GM21723 (cell line): ENCODE data around the gene HMCN1.

ENCODE experiments used
- ATAC-seq: cut with Tn5 transposase; IDR thresholded peaks from one replicate; pipeline ENCODE4 v1.9.1; 2021; ENCODE audit warnings: mild to moderate bottlenecking, moderate library complexity; ENCODE audit not compliant: unreplicated experiment

HMCN1 gene

DNA sequence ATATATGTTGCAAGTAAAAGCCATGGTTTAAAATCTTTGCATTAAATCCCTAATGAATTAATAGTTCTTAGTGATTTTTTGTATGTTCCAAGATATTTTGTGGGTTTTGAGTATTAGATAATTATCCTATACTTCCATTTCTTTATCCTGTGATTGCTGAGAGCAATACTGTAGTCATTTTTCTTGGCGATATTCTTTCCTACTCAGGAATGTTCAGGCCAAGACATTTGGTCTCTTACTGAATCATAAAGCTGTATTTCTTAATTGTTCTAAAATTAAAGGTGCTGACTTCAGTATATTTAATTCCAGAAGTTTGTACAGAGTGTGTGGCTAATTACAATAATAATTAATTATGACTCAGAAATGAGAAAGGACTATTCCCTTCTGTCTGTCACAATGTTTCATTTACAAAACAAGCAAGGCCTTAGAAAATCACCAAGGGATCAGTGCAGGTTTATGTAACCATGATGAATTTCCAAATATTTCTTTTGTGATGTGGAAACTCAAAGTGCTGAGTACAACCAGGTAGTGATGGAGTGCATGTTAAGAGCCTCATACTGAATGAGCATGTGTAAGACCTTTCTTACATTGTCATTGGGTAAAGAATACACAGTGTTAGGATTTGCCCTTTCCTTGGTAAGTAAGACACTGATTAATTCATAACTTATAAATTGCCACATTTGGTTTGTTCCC lies 161.2 kb downstream of the HMCN1 start:
- no peak for ATAC-seq

DNA sequence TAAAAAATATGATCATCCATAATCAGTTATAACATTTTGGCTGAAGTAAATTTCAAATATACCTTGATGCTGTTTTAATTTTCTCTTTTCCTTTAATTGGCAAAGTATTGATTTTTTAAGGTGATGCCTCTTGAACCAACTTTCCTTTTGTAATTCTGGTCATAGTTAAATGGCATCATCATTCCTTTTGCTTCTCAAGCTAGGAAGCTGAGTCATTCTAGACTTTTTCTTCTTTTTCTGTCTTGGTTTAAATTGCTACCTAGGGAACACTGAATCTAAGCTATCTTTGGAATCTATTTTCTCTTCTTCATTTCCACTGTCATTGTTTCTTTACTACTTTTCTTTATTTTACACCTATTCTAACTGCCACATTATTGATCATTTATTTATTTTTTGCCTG lies 162.7 kb downstream of the HMCN1 start:
- no peak for ATAC-seq

- no peak for ATAC-seq
These were observed 172.0 kb downstream of the HMCN1 start for GRCh38 chr1:185906186-185906585.

GRCh38 chr1:185907246-185907645 lies 173.1 kb downstream of the HMCN1 start:
- no peak for ATAC-seq

DNA sequence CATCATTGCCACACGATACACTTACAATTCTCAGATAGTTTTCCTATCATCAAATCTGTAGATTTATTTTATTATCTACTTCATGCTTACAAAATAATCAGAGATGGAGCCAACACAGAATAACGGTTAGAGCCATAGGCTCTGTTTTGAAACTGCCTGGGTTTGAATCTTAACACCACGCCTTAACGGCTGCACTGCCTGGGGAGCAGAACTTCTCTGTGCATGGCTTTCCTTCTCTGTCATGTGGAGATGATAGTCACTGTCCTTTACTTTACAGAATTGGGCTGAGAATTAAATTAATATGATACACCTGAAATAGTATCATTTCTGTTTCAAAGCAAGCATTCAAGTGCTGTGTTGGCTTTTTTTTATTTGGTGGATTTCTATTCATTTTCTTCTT lies 177.8 kb downstream of the HMCN1 start:
- no peak for ATAC-seq

DNA sequence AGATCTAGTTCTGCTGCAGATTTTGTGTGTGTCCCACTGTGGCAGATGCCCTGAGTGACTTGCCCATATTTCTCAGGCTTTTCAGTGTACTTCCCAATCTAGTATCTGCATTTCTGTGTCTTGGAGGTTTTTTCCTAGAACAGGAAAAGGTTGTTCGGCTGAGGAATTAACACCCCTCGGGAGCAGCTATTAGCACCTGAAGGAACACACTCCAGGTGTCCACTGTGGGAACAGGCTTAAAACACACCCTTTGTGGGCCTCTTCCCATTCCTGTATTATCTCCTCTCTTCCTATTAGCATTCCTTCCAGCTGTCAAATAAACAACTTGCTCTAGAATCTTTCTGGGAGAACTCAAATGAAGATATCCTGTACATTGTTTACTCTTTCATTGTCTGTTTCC lies 178.3 kb downstream of the HMCN1 start:
- no peak for ATAC-seq

DNA sequence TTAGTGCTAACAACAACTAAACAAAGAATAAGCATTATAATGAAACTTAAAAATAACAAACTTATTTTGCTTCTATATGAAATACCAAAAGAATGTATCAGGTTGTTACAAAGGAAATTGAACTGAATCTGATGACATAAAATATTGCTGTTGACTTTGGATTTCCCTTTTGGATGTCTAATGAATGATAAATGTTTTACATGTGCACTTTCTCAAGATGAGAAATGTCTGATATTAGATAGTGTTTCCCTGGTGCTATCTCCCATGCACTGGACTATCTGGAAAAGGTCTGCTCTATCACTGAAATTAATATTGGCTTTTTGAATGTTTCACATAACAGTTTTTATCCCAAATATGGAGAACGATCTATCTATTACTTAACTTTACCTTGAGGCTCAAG lies 179.9 kb downstream of the HMCN1 start:
- ATAC-seq, result no peak

DNA sequence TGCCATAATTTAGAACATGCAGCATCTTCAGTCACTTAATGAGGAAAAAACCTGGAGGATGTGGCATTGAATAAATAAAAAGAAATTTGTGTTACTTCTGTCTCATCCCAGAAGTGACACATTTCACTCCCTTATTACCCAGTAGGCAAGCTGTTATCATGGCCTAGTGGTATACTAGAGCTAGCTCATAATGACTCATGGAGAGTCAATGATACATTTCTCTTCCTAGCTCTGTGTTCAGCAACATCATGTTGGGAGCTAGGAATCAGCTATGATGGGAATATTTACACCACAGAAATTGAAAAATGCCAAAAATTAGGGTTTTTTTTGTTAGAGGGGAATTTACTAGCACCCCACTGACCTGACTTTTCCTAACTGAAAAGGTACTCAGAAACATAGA lies 182.7 kb downstream of the HMCN1 start:
- no peak for ATAC-seq

- ATAC-seq, result no peak
These were observed 183.5 kb downstream of the HMCN1 start for GRCh38 chr1:185917646-185918045.

- ATAC-seq, result no peak
These were observed 186.4 kb downstream of the HMCN1 start for GRCh38 chr1:185920602-185921001.

- ATAC-seq, result no peak
These were observed 187.4 kb downstream of the HMCN1 start for GRCh38 chr1:185921636-185922035.

GRCh38 chr1:185926588-185926987 lies 192.4 kb downstream of the HMCN1 start:
- no peak for ATAC-seq

DNA sequence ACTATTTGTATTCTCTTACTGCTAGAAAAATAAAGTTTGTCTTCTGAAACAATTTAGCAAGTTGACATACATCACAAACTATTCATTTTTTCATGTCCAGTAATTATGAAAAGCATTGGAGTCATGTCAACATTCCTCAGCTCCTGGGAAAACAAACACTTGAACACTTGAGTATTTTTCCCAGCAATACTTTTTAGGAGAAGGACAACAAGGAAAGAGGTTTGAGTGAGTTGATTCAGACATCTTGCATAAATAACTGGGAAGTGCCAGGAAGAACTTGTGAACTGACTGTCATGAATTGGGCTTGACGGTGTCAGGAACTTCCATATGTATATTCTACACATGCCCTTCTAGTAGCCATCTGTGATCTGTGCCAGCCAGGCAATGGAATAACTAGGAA lies 195.6 kb downstream of the HMCN1 start:
- ATAC-seq, result no peak

GRCh38 chr1:185931438-185931837 lies 197.2 kb downstream of the HMCN1 start:
- no peak for ATAC-seq

DNA sequence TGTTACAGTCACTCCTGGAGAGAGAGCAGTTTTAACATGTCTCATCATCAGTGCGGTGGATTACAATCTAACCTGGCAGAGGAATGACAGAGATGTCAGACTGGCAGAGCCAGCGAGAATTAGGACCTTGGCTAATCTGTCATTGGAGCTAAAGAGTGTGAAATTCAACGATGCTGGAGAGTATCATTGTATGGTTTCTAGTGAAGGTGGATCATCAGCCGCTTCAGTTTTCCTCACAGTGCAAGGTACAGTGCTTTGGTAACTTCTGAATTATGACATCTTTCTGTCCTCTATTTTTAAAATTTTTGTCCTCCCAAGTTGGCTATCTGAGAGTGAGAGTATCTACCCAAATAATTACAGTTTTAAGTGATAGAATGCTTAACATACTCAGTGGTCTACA lies 199.4 kb downstream of the HMCN1 start:
- no peak for ATAC-seq

DNA sequence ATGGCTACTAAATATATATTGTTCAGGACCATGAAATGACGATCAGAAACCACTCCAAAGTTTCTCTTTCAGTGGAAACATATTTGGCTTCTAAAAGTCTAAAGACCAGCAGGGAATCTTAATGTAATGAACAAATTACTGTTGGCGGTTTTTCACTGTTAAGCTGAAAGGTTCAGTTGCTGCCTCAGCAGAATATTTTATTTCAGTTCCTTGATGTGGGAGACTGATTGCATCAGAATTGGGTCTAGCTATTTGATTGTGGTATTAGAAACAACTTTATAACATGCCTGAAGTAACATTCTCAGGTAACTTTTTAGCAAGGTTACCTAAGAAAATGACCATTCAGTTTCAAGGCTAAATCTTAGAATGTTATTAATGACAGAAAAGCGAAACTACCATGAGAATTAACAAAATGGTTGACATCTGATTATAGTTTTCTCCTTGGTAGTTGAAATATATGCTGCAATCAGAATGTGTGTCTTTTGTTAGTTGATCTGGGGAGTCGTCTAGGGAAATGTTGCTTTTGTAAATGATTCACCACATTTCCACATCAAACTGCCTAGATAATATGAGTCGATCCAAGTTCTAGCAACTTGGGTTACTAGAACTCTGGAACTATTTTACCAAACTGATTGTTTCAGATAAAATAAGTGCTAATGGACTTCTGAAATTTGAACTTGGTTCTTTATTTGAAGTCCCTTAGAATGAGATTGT lies 200.4 kb downstream of the HMCN1 start:
- ATAC-seq, result no peak

DNA sequence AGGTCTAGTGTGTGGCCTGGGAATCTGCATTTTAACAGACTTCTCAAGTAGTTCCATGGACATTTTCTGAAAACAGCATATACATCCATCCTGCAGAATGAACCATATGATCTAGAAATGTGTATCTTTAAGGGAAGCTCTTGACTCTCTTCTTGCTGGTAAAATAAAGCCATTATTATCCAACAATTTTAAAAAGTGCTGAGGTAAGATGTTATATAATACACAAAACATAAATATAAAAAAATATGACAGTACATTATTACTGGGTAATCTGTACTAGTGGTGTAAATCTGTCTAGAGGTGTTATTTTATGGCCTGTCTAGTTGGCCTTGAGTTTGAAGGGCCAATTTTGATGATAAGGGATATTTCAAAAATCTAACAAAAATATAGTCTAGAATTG lies 201.2 kb downstream of the HMCN1 start:
- ATAC-seq, result no peak

DNA sequence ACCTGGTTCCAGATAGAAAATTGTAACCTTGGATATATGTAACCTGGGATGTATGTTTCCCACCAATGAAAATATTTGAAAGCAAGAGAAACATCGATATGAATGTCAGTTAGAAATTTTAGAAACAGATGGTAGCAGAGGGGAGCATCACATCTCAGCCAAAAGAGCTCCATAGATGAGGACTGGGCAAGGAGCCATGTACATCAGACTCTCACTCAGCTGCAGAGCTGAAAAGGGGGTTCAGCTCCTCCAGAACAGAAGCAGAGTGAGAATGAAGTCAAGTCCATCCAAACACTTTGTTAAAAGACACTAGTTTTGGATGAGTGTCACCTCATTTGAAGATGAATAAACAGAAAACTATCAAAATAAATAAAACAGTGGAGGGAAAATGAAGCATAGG lies 202.4 kb downstream of the HMCN1 start:
- ATAC-seq, result no peak

DNA sequence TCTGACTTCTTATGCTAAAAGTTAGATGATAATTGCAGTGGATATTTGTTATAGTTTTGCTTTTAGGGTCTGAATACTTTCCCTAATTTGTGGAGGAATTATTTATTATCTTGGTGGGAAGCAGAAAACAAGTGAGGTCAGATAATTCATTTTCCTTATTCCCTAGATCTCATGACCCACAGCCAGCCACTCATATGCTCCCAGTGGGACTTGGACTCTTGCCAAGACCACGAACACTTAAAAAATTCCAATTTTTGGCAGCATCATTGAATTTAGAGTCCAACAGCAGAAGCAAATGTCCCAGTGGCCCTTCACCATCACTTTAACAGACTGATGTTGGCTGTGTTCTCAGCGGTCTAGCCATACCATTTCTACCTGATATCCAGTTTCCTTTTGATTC lies 204.2 kb downstream of the HMCN1 start:
- ATAC-seq, result no peak

GRCh38 chr1:185939142-185939541 lies 205.0 kb downstream of the HMCN1 start:
- ATAC-seq, result no peak

- ATAC-seq, result no peak
These were observed 208.8 kb downstream of the HMCN1 start for GRCh38 chr1:185942961-185943360.

DNA sequence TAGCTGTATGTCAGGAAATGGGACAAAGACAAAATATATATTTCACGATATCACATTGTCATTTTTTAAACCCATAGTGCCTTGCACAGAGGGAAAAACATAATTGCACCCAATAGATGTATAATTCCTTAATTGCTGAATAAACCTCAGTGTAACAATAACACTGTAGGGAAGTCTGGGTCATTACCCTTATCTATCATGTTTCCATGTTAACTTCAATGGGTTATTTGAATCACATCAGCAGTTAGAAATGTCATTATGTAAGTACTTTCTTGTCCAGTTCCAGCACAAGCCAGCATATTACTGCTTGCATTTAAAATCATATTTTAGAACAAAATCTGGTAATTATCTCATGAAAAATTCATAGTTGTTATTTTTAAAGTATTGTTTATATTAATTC lies 222.7 kb downstream of the HMCN1 start:
- no peak for ATAC-seq
